Liver (tissue), 3 donors: ENCODE data around the gene IL1RAPL1.

ENCODE experiments used
- CTCF ChIP-seq: fragments of 150-350 bp; IDR thresholded peaks from 2 replicates; pipeline ENCODE4 v1.5.1; 2017; ENCODE audit warnings: improper control_type of control experiment, low read depth, low read length; ENCODE audit not compliant: missing input control
- FOXA1 ChIP-seq: IDR thresholded peaks from 2 replicates; pipeline ENCODE4 v1.6.1; 2016; ENCODE audit warnings: antibody characterized with exemption
- JUND ChIP-seq, 2 donors: IDR thresholded peaks; 2 replicates each; pipeline ENCODE4 v1.6.1; 2016; ENCODE audit warnings: antibody characterized with exemption in 2 of 2
- RAD21 ChIP-seq, 2 donors: IDR thresholded peaks; 2 replicates each; pipeline ENCODE4 v1.6.1; 2016; ENCODE audit warnings: antibody characterized with exemption in 2 of 2, mild to moderate bottlenecking in 2 of 2
- SP1 ChIP-seq: IDR thresholded peaks from 2 replicates; pipeline ENCODE4 v1.6.1; 2018; ENCODE audit warnings: antibody characterized with exemption, mild to moderate bottlenecking
- YY1 ChIP-seq: IDR thresholded peaks from 2 replicates; pipeline ENCODE4 v1.6.1; 2016; ENCODE audit warnings: antibody characterized with exemption, mild to moderate bottlenecking
- TF ChIP-seq, protein P1 (sequence below): IDR thresholded peaks from 2 replicates; pipeline ENCODE4 v1.6.1; 2016; ENCODE audit warnings: antibody characterized with exemption
- donor health status: healthy.
- donor health status: healthy.

DNA sequence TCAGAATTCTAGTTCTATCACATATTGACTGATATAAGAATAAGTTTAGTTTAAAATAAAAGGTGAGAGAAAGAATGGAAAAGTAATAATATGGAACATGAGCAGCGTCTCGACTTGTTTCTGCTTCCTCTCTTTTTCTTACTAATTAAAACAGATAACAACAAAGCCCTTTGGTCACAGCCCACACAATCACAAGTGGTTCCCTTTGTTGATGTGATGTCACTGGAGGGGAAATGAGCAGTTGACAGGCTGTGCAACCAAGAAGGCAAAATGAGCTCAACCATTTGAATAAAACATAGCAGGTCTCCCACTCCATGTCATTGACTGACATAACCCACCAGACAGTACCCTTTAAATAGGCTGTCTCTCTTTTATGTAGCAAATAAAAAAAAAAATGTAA lies 1285.6 kb downstream of the IL1RAPL1 start:
- TF ChIP-seq YY1 = no peak
- TF ChIP-seq CTCF = no peak
- no peak for TF ChIP-seq JUND (IDR thresholded peaks at IDR 0.05)
- TF ChIP-seq RAD21 (IDR thresholded peaks at IDR 0.05) = no peak
- TF ChIP-seq SP1 = no peak
- TF ChIP-seq, protein P1, sequence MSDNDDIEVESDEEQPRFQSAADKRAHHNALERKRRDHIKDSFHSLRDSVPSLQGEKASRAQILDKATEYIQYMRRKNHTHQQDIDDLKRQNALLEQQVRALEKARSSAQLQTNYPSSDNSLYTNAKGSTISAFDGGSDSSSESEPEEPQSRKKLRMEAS = no peak
- no peak for TF ChIP-seq FOXA1
